ENCODE results near the gene TTC3.

Gene TTC3

DNA sequence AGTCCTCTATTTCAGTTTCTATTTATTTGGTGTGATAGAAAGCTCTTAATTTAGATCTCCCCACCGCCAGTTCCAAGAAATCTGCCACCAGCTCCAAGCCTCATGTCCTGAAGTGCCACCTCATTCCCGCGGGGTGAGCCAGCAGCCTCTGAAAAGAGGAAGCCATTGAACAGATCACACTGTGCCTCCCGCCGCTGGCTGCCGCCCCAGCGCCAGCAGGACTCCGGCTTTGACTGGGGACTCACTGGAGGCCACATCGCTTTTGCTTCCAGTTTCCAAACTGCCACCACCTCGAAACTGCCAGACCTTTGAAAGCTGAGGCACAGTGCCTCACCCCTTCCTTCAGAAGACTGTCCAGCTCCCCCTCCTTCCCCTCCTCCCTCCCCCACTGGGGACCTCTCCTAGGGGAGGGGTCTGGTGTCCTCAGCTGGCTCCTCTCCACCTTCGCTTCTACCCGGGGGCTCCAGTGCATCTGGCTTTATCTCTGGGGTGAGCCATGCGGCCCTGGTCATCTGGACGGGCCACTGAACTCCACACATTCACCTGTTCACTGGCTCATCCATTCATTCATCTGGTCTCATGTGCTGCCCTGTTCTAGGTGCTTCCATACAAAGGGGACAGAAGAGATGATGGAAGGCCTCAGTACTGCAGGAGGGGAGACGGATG lies 135.1 kb downstream of the TTC3 start:
- H3K4me3 ChIP-seq (ENCODE audit: low read length) = no peak overlapping the region
- peak; percentile 18 for DNase-seq (ENCODE audit: low read depth)
- TF ChIP-seq, protein P1, sequence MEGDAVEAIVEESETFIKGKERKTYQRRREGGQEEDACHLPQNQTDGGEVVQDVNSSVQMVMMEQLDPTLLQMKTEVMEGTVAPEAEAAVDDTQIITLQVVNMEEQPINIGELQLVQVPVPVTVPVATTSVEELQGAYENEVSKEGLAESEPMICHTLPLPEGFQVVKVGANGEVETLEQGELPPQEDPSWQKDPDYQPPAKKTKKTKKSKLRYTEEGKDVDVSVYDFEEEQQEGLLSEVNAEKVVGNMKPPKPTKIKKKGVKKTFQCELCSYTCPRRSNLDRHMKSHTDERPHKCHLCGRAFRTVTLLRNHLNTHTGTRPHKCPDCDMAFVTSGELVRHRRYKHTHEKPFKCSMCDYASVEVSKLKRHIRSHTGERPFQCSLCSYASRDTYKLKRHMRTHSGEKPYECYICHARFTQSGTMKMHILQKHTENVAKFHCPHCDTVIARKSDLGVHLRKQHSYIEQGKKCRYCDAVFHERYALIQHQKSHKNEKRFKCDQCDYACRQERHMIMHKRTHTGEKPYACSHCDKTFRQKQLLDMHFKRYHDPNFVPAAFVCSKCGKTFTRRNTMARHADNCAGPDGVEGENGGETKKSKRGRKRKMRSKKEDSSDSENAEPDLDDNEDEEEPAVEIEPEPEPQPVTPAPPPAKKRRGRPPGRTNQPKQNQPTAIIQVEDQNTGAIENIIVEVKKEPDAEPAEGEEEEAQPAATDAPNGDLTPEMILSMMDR (IDR thresholded peaks at IDR 0.05; ENCODE audit: insufficient read depth, low read depth, low read length, missing control alignments) = no peak

DNA sequence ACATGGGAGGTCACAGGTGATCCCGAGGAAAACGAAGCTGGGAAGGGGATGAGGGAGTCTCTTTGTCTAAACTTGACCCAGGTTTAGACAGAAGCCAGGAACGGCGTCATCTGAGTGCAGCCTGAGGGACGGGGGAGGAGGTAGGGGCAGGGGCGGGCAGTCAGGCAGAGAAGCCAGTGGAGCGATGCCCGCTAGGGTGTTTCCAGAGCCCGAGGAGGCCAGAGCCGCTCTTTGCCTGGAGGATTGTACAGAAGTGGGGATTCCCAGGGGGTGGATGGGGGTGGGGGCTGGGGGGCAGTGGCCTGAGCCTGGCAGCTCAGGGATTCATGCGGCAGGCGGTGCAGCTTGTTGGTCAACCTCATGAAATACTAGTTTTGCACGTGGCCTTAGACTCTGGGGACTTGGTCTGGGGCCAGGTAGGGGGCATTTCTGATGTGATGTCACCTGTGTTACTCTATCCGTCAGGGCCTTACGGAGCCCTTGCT lies 135.7 kb downstream of the TTC3 start:
- H3K4me3 ChIP-seq (ENCODE audit: low read length) = no peak overlapping the region
- DNase-seq (ENCODE audit: low read depth) = no peak
- TF ChIP-seq, protein P1 (IDR thresholded peaks at IDR 0.05; ENCODE audit: insufficient read depth, low read depth, low read length, missing control alignments) = no peak

DNA sequence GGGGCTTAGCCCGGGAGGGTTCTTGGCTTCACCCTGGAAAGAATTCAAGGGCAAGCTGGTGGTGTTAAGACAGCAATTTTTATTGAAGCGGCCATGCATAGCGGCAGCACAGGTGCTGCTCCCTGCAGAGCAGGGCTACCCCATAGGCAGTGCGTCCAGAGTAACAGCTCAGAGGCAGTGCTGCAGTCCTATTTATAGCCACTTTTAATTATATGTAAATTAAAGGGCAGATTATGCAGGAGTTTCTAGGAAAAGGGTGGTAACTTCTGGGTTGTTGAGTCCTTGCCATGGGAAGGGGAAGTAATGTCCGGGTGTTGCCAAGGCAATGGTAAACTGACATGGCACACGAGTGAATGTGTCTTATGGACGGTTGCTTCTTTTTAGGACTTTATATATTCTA lies 137.1 kb downstream of the TTC3 start:
- no peak for DNase-seq (ENCODE audit: low read depth)
- TF ChIP-seq, protein P1 (IDR thresholded peaks at IDR 0.05; ENCODE audit: insufficient read depth, low read depth, low read length, missing control alignments) = no peak
- no peak overlapping the region for H3K4me3 ChIP-seq (ENCODE audit: low read length)

DNA sequence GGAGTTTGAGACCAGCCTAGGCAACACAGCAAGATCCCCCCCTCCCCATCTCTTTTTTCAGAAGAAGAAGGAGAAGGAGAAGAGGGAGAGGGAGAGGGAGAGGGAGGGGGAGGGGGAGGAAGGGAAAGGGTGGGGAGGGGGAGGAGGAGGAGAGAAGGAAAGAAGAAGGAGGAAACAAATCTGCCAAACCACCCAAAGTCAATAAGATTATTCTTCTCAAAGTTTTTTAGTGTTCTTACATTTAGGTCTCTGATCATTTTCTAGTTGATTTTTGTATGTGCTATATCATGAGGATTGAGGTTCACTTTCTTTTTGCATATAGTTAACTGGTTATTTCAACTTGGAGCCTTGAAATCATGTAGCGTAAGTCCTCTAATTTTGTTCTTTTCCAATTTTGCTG lies 137.7 kb downstream of the TTC3 start:
- no peak overlapping the region for H3K4me3 ChIP-seq (ENCODE audit: low read length)
- no peak for DNase-seq (ENCODE audit: low read depth)
- TF ChIP-seq, protein P1 (IDR thresholded peaks at IDR 0.05; ENCODE audit: insufficient read depth, low read depth, low read length, missing control alignments) = no peak

DNA sequence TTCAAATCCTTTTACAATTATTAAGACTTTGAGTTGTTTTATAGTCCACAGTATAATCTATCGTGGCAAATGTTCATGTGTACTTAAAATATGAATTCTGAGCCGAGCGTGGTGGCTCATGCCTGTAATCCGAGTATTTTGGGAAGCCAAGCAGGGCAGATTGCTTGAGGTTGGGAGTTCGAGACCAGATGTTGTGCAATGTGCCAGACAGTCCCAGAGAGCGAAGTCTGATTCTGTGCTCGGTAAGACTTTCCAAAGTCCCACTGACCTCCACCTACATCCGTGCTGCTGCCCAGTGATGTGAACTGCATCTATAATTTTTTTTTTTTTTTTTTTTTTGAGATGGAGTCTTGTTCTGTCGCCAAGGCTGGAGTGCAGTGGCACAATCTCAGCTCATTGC lies 141.9 kb downstream of the TTC3 start:
- no peak for DNase-seq (ENCODE audit: low read depth)
- H3K4me3 ChIP-seq (ENCODE audit: low read length) = no peak overlapping the region
- TF ChIP-seq, protein P1 (IDR thresholded peaks at IDR 0.05; ENCODE audit: insufficient read depth, low read depth, low read length, missing control alignments) = no peak

DNA sequence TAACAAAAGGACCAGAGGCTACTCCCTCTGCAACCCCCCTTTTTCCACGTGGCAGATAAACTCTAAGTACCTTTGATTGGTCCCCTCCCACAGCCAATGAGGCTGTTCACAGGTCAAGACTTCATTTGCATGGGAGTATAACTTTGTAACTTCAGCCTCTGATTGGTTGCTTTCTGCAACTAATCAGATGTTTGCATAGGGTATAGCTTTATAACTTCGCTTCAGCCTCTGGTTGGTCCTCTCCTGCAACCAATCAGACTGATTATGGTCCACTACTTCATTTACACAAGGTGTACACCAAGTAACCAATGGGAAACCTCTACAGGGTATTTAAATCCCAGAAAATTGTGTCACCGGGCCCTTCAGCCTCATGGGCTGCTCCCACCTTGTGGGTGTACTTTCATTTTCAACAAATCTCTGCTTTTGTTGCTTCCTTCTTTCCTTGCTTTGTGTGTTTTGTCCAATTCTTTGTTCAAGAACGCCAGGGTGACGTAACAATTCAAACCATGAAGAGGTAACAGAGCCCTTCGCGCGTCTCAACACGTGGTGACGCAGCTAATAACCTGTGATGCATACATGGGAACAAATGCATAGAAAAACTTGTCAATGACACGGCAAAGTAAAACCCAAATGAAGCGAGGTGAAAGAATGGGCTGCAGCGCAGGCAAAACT lies 146.8 kb downstream of the TTC3 start:
- TF ChIP-seq, protein P1 (IDR thresholded peaks at IDR 0.05; ENCODE audit: insufficient read depth, low read depth, low read length, missing control alignments) = no peak
- peak overlapping the region; percentile 69 for H3K4me3 ChIP-seq (ENCODE audit: low read length)
- no peak for DNase-seq (ENCODE audit: low read depth)

All from epithelial cell of esophagus (primary cell).